ENCODE measurements around the gene VEGFD. TPM values are rescaled to one million over a fixed set of nuclear protein-coding genes. Genes with fewer than 3 reads are reported as not detected.

Gene VEGFD, protein sequence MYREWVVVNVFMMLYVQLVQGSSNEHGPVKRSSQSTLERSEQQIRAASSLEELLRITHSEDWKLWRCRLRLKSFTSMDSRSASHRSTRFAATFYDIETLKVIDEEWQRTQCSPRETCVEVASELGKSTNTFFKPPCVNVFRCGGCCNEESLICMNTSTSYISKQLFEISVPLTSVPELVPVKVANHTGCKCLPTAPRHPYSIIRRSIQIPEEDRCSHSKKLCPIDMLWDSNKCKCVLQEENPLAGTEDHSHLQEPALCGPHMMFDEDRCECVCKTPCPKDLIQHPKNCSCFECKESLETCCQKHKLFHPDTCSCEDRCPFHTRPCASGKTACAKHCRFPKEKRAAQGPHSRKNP
- 0.16 to 0.39 TPM (median 0.23 TPM) in 5 replicates for total RNA-seq (2022; extraction: Qiagen RNA extraction; ENCODE audit: low read depth)

GRCh38 chrX:15384304-15384703 is at the start of gene VEGFD:
Gene VEGFD, minus strand, starts transcription at chrX:15384413. Its CDS starts 467 bp downstream, at chrX:15383946.

DNA sequence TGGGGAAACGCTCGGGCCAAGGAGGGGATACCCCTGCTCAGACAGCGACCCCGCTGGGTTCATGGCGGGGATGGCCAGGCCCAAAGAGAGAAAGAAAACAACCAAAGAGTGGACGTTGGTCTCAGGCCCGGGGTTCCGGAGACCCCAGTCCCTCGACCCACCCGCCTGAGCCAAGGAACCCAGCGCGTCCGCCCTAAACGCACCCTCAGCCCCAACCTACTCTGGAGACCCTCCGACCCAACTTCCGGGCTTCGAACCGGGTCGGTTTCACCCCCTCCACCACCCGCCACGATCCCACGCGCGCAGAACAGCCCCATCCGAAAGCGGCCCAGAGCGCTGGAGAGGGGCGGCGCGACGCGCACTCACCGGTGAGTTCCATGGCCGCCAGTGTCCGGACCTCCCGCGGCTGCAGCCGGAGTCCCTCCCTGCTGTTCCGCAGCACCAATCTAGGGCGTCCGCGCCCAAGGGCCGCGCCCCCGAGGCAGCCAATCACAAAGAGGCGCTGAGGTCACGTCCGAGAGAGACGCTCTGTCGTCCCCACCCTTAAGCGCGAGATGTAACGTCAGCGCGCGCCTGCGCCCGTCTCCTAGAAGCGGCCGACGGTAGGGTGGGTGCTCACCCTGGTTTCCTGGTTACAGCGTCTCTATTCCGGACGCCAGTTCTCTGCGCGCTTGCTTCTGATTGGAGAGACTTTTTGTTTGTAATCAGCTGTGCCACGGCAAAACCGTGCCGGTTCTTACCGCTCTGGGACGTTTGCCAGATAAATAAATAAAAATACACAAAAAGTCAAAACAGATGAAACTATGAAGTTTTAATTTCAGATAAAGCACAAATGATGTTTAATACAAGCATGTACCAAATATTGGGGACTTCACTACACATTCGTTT is 48.8 kb downstream of the VEGFD start, which contains the start of gene PIGA:
PIGA (minus strand) TSS at position 389 of the 888 bp plus-strand sequence. CDS start 3,593 bp downstream, outside the sequence.

GRCh38 chrX:15315509-15315908 is 68.7 kb downstream of the VEGFD start, which contains the start of gene ASB11:
Gene ASB11, minus strand, starts transcription at chrX:15315640. Its CDS starts 35 bp downstream, at chrX:15315605.

Other genes starting within 250 kb of the VEGFD start
- gene ASB9, start 114.3 kb downstream of the VEGFD start, total RNA-seq (2022; extraction: Qiagen RNA extraction; ENCODE audit: low read depth) = 19.5 to 25.1 TPM (median 20.8 TPM) in 5 replicates
- gene ASB11, start 68.8 kb downstream of the VEGFD start, total RNA-seq (2022; extraction: Qiagen RNA extraction; ENCODE audit: low read depth) = not detected in 5 replicates
- 7.3 to 9.7 TPM (median 8.3 TPM) in 5 replicates for gene PIGA, start 48.9 kb downstream of the VEGFD start, total RNA-seq (2022; extraction: Qiagen RNA extraction; ENCODE audit: low read depth)
- gene PIR, start 108.9 kb upstream of the VEGFD start, total RNA-seq (2022; extraction: Qiagen RNA extraction; ENCODE audit: low read depth) = 49.7 to 57.9 TPM (median 56.2 TPM) in 5 replicates
- gene BMX, start 116.4 kb upstream of the VEGFD start, total RNA-seq (2022; extraction: Qiagen RNA extraction; ENCODE audit: low read depth) = not detected in 5 replicates
- not detected in 5 replicates for gene ACE2, start 216.5 kb upstream of the VEGFD start, total RNA-seq (2022; extraction: Qiagen RNA extraction; ENCODE audit: low read depth)

All from A549 treated with RU486 at 1 μM for 4 hours (cell line).